ENCODE results near the gene TCF12.
"Not testable (repeated sequence)": the region's sequence is repeated elsewhere in the genome, so short reads cannot be mapped to it uniquely, and the experiment has no call there.

Gene TCF12

DNA sequence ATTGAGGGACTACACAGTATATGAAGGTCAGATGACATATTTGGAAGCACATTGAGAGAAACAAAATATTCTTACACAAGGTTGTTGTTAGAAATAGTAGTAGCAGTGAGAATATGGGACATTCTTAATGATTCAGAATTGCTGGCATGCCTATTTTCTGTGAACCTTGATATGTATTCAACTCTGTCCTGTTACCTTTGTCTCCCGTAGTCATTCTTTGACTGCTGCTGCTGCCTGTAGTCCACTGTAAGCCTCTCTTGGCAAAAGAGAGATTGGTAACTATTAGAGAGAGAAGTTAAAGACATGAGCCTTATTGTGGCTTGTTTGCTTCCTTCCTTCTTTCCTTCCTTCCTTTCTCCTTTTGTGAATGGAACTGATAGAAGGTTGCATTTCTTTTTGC, 64.5 kb downstream of the TCF12 start:
- DNase-seq = no peak

DNA sequence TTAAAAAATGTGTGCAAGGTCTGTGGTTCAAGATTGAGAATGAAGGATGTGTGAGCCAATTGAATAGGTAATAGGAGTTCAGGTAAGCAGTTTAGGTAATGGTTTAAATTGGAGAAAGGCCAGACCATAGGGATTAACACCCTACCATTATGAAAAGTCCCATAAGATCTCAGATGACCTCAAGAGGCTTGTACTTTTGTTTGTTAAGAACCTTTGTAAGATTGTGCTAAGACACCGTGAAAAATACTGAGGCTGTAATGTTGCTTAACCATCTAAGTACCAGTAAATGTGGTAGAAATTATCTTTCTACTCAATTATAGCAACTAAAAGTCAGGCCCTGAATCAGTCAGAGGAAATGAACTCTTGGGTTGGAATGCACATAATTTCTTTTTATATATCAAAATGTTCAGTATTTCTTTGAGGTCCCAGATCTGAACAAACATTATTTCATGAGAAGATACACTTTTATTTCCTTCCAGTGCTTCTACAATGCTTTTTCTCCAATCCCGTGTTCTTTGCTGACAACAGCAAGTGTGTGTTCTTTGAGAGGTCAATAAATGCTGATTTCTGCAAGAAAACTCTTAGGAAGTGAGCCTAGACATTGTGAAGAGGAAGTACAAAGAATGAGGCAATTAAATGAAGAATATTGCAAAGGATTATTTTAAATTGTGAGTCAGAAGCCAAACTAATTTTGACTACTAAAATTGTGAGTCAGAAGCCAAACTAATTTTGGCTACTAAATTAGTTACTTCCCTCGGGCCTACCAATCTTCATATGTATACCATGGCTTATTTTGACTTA, 66.4 kb downstream of the TCF12 start:
- DNase-seq = no peak

DNA sequence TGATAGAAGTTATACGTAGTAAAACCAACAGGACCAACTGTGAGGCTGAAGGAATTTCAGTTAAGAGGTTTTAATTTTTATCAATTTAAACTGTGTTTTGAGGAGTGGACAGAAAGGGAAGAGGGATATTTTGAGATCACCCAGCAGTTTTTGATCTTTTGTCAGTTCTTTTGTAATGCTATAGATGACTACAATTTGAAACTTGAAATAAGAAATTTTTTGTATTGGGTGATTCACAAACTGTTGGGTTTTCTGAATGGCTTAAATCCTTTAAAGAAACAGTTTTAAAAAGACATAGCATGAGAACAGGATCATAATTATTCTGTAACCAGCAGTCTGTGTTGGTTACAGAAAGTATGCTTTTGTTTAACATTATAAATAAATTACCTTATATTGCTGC, 67.4 kb downstream of the TCF12 start:
- no peak for DNase-seq

DNA sequence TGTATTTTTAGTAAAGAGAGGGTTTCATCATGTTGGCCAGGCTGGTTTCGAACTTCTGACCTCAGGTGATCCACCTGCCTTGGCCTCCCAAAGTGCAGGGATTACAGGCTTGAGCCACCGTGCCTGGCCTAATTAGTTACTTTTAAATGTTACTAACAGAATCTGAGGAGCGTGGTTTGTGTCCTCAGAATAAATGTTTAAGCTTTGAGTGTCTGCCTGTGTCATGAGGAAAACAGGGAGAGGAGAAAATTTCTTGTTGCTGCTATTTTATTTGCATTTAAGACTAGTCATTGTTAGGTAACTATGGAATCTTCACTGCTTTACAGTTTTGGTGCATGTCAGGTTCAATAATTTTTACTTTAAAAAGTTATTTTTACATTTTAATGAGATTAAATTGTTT, 68.8 kb downstream of the TCF12 start:
- DNase-seq = no peak

DNA sequence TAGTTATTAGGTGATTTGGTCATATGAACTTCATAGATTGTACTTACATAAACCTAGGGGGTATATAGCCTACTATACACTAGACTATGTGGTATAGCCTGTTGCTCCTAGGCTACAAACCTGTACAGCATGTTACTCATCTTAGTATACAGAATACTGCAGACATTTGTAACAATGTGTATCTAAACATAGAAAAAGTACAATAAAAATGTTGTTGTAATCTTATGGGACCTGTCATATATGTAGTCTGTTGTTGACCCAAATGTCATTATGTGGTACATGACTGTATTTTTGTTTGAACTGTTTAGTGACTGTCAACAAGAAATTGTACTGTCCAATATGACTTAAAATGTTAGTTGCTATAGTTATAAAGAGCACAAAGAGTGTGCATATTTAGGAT, 69.8 kb downstream of the TCF12 start:
- DNase-seq = no peak

DNA sequence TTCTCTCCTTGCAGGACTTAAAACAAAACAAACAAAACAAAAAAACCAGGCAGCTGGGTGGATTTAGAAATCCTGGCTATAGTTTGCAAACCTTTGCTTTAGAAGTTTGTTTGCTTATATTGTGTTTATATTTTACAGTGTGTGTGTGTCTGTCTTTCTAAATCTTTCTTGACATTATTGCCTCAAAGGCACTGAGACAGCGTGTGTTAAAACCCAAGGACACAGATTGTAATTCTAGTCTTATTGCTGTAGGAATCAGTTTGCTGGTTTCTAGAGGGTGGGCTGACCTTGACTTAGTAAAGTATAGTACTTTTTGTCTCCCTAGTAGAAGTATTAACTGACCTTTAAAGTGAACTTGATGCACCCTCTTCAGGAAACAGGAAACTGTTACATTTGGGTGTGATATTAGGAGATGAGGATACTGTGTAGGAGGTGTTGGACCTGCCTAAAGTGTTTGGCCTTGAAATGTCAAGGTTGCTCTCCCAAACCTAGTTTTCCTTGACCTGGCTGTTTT, 71.0 kb downstream of the TCF12 start:
- DNase-seq = no peak

DNA sequence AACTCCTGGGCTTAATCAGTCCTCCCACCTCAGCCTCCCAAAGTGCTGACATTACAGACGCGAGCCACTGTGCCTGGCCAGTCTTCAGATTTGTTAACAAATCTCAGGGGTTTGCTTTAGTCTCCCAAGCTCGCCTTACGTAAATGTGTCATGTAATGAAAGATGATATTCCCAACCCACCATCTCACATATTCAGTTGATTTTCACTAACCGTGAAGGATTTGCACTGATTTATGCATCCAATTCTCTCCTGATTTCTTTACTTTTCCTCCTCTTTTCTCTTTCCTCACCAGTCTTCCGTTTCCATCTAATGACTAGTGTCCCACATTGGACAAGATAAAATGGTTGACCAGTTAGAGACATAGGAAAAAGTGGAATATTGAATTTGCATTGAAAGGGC, 72.6 kb downstream of the TCF12 start:
- DNase-seq = no peak

DNA sequence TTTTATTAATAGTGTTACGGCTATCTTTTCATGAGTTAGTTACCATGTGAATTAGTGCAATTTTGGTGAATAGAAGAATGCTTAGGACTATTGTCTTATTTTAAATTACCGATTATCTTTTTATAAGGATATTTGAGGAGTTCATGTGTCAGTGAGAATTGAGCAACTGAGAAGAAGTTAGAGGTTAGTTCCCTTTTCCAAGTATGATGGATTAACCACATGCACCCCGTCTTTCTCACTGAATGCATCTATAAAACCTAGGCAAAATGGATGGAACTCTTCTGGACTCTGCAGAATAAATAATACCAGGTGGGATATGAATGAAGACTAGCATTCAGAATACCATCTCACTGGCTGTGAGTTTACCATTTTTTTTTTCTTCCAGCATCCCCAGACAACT, 74.3 kb downstream of the TCF12 start:
- DNase-seq = no peak

DNA sequence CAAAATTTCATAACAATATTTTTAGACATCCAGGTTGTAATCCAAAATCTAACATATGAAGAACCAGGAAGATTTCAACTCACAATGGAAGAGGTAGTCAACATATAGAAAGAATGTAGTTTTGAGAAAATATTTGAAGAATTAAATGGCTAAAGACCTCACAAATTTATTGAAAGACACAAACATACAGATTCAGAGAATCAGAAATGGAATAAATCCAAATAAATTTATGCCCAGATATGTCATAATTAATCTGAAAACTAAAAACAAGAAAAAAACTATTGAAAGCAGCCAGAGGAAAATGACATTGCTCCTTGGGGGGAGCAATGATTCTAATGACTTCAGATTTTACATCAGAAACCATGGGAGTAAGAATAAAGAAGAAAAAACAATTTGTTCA, 75.8 kb downstream of the TCF12 start:
- no peak for DNase-seq

DNA sequence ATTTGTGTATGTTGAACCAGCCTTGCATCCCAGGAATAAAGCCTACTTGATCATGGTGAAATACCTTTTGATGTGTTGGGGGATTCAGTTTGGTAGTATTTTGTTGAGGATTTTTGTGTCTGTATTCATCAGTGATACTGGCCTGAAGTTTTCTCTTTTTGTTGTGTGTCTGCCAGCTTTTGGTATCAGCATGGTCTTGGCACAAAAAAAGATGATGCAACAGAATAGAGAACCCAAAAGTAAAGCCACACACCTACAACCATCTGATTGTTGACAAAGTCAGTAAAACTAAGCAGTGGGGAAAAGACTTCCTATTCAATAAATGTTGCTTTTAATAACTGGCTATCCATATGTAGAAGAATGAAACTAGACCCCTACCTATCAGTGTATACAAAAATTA, 77.6 kb downstream of the TCF12 start:
- no peak for DNase-seq

DNA sequence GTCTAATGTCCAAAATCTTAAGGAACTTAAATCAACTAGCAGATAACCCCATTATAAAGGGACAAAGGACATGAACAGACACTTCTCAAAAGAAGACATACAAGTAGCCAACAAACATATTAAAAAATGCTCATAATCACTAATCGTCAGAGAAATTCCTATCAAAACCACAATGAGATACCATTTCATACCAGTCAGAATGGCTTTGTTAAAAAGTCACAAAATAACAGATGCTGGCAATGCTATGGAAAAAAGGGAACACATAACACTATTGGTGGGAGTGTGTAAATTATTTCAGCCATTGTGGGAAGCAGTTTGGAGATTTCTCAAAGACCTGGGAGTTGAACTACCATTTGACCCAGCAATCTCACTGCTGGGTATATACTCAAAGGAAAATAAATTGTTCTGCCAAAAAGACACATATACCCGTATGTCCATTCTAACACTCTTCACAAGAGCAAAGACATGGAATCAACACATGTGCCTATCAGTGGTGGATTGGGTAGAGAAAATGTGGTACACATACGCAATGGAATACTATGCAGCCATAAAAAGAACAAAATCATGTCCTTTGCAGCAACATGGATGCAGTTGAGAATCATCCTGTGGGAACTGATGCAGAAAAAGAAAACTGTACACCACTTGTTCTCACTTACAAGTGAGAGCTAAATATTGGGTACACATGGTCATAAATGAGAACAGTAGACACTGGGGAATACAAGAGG, 78.5 kb downstream of the TCF12 start:
- DNase-seq = no peak

DNA sequence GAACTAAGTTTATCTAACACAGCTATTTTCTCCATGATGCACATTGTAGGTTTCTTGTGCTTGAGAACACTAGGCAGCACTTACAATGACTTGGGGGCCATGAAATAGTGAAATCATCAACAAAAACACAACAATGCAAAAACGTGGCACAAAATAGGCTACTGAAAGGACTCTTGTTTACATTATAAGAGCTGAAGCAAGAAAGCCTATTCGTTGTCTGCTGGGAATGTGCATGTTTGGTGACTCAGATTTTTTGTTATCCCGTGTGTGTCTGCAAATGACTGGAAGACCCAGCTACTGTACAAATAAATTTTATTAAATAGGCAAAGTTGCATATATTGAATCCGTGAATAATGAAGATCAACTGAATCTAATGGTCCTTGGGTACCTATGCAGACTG, 85.0 kb downstream of the TCF12 start:
- DNase-seq = no peak

DNA sequence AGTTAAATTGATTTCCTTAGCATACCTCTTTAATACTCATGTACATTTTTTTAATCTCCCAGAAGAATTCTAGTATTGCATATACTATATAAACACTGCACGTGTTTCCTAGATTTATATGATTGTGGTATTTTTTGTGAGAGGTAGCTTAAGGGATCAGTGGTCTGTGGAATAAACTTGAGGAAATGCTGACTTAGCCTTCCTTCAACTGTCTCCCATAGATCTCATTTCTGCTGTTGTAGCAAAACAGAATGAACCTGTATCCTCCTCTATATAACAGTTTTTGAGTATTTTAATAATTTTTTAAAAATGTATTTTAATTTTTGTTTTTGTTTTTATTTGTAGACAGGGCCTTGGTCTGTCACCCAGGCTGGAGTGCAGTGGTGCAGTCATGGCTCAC, 86.8 kb downstream of the TCF12 start:
- DNase-seq = no peak

DNA sequence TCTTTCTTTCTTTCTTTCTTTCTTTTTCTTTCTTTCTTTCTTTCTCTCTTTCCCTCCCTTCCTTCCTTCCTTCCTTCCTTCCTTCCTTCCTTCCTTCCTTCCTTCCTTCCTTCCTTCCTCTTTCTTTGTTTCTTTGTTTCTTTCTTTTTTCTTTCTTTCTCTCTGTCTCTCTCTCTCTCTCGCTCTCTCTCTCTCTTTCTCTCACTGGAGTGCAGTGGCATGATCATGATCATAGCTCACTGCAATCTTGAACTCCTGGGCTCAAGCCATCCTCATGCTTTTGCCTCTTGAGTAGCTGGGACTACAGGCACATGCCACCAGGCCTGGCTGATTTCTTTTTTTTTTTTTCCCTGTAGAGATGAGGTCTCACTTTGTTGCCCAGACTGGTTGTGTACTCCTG, 89.4 kb downstream of the TCF12 start:
- not testable (repeated sequence) for DNase-seq

DNA sequence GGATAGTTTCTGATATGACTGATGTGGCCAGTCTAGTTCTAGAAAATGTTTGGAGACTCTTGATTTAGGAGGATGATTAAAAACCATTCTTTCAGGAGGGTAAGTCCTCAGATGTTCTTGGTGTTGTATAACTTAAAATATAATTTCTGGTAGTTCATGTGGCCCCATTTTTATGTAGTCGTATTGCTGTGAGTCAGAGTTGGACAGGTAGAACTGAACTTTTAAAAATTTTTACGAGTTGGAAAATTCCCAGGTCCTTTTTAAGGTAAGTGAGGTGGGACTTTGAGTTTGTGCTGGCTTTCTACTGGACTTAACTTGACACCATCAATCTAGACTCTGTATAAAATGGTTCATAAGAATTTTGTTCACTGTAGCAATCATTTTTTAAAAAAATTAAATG, 92.3 kb downstream of the TCF12 start:
- no peak for DNase-seq

DNA sequence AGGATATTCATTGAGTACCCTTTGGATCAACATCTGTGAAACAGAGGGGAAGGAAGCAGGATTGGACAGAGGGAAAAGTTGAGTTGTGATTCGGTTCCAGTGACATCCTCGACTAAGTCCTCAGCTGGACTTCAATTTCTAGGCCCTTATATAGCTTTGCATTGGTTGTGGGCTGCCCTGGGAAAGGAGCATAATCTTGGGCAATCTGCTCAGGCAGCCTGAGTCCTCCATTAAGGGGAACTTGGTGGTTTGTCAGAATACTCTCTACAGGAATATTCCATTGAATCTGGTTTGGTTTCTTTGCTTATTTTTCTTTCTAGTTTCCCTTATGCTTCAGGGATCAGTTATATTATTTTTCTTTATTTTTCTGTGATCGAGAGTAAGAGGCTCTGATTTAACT, 94.1 kb downstream of the TCF12 start:
- DNase-seq = no peak

DNA sequence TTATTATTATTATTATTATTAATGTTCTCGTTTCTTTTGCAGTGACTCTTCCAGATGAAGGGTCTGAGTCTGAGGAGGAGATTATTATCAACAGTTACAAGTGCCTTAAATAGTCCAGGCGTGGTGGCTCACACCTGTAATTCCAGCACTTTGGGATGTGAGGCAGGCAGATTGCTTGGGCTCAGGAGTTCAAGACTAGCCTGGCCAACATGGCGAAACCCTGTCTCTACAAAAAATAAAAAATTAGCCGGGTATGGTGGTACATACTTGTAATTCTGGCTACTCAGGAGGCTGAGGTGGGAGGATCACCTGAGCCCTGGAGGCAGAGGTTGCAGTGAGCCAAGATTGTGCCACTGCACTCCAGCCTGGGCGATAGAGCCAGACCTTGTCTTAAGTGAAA, 96.5 kb downstream of the TCF12 start:
- not testable (repeated sequence) for DNase-seq

DNA sequence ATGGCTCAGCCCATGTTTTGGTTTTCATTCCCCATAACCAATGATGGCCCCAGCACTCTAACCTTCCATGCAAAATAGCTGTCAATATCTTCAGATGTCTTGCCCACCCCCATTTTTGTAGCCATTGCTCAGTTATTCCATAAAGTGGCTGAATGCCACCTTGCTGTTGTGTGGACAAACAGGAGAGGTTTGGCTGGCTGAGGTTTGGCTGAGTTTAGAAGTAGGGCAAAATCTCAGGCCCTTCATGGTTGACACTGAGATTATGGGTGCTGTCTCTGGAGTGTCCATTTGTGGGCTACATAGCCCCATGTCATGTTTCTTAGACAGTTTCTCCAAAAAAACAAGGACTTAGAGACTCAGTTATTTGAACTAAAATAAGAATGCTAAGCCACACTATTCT, 96.9 kb downstream of the TCF12 start:
- DNase-seq = no peak

DNA sequence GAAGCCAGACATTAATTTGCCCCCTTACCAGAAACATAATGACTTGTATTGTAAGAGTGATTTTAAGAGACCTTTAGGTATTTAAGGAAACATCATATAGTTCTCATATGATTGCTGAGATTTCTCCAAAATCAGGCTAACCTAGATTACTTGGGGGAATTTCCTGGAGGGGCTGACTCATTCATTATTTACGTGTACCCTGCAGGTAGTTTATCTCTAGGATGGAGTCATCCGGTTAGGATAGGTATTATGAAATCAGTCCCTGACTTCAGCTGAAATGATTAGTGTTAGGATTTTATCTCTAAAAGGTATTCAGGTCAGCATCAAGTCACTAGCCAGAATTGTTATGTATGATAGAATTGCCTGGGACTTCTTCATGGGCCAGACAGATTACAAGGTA, 97.5 kb downstream of the TCF12 start:
- DNase-seq = no peak

DNA sequence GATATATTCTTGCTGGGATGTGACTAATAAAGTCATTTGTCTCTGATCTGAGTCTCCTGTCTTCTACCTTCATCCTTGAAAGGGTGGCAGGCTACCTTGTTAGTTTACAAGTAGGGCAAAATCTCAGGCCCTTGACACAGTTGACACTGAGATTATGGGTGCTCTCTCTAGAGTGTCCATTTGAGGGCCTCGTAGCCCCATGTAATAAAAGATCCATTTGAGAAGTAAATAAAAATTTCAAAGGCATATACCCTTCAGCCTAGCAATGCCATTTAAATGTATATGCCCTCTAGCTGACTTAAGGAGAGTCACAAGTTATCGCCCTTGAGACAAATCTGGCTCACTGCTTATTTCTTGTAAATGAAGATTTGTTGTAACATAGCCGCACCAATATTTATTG, 98.6 kb downstream of the TCF12 start:
- DNase-seq = no peak

DNA sequence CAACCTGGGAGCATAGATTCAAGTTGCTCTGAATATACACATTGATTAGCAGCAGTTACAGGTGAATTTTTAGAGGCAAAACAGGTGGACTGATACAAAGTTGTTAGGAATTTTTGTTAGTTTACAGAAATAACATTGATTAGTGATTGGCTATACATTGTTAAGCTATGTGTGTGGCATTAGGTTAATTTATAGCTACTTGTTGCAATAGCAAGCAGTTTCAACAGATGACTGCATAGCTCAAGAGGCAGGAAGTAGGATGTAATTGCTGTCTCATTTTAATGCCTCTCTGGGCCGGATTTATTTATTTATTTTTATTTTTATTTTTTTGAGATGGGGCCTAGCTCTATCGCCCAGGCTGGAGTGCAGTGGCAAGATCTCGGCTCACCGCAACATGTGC, 99.7 kb downstream of the TCF12 start:
- no peak for DNase-seq

DNA sequence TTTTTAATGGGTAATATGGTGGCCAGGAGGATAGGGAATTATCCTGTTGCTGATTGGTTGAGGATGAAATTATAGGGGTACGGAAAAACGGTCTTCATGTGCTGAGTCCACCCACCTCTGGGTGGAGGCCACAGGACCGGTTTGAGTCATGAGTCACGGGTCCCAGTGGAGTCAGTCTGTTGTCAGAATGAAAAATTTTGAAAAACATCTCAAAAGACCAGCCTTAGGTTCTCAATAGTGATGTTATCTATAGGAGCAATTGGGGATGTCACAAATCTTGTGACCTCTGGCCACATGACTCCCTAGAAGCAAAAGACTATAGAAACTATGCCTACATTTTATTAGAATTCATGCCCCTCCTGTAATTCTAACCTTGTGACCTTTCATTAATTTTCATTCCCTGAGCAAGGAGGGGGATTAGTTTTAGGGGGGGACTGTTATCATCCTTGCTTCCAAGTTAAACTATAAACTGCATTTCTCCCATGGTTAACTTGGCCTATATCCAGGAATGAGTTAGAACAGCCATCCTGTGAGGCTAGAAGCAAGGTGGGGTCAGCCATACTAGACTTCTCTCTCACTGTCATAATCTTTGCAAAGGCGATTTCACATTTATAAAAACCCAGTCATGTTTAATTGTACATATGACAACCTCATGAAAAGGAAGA, 101.2 kb downstream of the TCF12 start:
- no peak for DNase-seq

DNA sequence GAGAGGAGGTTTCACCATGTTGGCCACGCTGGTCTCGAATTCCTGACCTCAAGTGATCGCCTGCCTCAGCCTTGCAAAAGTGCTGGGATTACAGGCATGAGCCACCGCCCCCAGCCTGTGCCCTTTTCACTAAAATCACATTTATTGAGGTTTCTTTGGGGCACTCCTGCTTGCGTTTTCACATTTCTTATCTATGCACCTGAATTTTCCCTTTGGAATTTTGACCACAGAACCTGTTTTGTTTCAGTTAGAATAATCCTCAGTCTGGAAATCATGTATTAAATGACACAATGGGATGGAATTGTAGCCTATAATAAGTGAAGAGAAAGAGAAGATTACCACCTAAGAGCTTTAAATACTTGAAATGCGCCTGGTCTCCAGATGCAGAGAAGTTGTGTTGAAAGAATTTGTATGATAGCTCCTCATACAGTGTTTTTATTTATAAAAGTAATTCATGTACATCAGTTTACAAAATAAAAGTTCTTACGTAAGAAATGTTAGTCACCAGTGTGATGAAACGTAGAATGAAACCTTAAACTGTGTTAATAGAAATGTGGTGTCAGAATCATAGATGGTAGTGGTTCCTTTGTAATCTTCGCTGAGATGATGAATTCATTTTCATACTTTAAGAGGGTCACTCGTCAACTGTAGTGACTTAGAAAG, 107.0 kb downstream of the TCF12 start:
- no peak for DNase-seq

All from stimulated activated CD4-positive, alpha-beta T cell treated with anti-CD3 and anti-CD28 coated beads, Interleukin-2, amount 100 ng/mL, for 24 hours (primary cell).